Small intestine (tissue), 7 donors: ENCODE data around the gene PPP1R7. TPM values are rescaled to one million over a fixed set of nuclear protein-coding genes. Genes with fewer than 3 reads are reported as not detected.

Experiments
- DNase-seq, 2 donors: peaks; one replicate each; pipeline versions ENCODE4 v3.0.0 to v3.0.0-alpha.2; 2013
- FAIRE-seq: peaks from 2 replicates; lab custom pipeline; 2012; peaks lifted over from hg19 to GRCh38; lab: Jason Lieb, UNC
- H3K27ac ChIP-seq, 3 donors: one replicate each; pipeline ENCODE4 v1.5.1; 2013; ENCODE audit warnings: low read length in 2 of 3, mild to moderate bottlenecking in 2 of 3, control low read depth in 1 of 3, inconsistent platforms in 1 of 3, low read depth in 1 of 3, moderate library complexity in 1 of 3
- H3K27me3 ChIP-seq, 3 donors: one replicate each; pipeline ENCODE4 v1.6.1; 2013; ENCODE audit warnings: low read length in 3 of 3, inconsistent platforms in 1 of 3; ENCODE audit not compliant: control insufficient read depth in 3 of 3, insufficient read depth in 3 of 3
- H3K36me3 ChIP-seq, 3 donors: one replicate each; pipeline ENCODE4 v1.6.1; 2013; ENCODE audit warnings: low read length in 3 of 3, inconsistent platforms in 1 of 3, low read depth in 1 of 3, mild to moderate bottlenecking in 1 of 3, moderate library complexity in 1 of 3; ENCODE audit not compliant: control insufficient read depth in 3 of 3, insufficient read depth in 2 of 3
- H3K4me1 ChIP-seq, 3 donors: one replicate each; pipeline ENCODE4 v1.6.1; 2013; ENCODE audit warnings: low read length in 2 of 3, inconsistent platforms in 1 of 3, low read depth in 1 of 3, mild to moderate bottlenecking in 1 of 3, moderate library complexity in 1 of 3; ENCODE audit not compliant: control insufficient read depth in 3 of 3, insufficient read depth in 2 of 3
- H3K4me3 ChIP-seq, 3 donors: one replicate each; pipeline ENCODE4 v1.5.1; 2013; ENCODE audit warnings: low read length in 3 of 3, control low read depth in 1 of 3, inconsistent platforms in 1 of 3, low read depth in 1 of 3, mild to moderate bottlenecking in 1 of 3, moderate library complexity in 1 of 3
- H3K9me3 ChIP-seq, 2 donors: one replicate each; pipeline ENCODE4 v1.6.1; 2013; ENCODE audit warnings: low read depth in 1 of 2, low read length in 1 of 2; ENCODE audit not compliant: control insufficient read depth in 2 of 2, insufficient read depth in 1 of 2
- WGBS, 3 donors: extraction: QIAGEN DNeasy Blood & Tissue Kit; methylation state at CpG; one replicate each; pipeline ENCODE4 v1.1.7; 2013; 5-methylcytosine and 5-hydroxymethylcytosine counted together
- polyA plus RNA-seq, 4 donors: library from polyadenylated mRNA; stranded (reverse) in 3 of 4; unstranded in 1 of 4; fragments of 200-250 nt in 3 of 4; fragments of 120-200 nt in 1 of 4; gene quantifications; one replicate each; pipeline versions ENCODE4 v1.2.1 to v1.2.3, GENCODE V29; 2013
- donor health status: healthy with polysubstance abuse.
- donor health status: control.
- donor health status: control.
- donor health status: Bipolar disorder and iron deficiency.
- donor health status: healthy.

PPP1R7 gene
- polyA plus RNA-seq, 4 donors = 57.3 to 74.7 (median 63.5) TPM

DNA sequence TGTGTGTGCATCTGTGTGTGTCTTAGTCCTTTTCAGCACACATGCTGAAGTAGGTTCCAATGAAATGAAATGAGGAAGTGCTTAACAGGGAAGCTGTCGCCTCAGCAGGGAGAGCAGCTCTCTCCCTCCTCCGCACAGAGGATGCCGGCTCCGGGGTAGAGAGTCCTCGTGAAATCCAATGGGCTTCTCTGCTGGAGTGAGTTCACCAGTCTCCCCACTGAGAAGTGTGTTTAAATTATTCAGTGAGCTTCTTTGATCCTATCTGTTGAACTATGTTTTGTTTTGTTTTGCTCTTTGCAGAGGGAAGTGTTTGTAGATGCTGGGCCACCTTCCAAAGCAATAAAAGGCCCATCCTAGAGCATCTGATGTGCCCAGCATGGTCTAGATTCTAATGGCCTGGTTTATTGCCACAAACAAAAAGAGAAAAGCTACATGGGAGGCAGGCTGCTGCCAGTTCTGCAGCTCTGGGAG lies 6.7 kb downstream of the PPP1R7 start:
- FAIRE-seq = no peak
- H3K4me3 ChIP-seq = no peak overlapping the region
- WGBS, 3 donors = 76 to 92% (median 81%) methylated on average over 5 of the region's 5 CpGs
- no peaks in the 10 kb centered on the region for H3K9me3 ChIP-seq
- no peak for DNase-seq
- H3K27ac ChIP-seq = no peak overlapping the region
- H3K27me3 ChIP-seq = no peaks in the 10 kb centered on the region
- H3K4me1 ChIP-seq = no peaks in the 10 kb centered on the region
- peaks cover 6 to 62% (median 18%) of the 10 kb centered on the region in 3 donors for H3K36me3 ChIP-seq

DNA sequence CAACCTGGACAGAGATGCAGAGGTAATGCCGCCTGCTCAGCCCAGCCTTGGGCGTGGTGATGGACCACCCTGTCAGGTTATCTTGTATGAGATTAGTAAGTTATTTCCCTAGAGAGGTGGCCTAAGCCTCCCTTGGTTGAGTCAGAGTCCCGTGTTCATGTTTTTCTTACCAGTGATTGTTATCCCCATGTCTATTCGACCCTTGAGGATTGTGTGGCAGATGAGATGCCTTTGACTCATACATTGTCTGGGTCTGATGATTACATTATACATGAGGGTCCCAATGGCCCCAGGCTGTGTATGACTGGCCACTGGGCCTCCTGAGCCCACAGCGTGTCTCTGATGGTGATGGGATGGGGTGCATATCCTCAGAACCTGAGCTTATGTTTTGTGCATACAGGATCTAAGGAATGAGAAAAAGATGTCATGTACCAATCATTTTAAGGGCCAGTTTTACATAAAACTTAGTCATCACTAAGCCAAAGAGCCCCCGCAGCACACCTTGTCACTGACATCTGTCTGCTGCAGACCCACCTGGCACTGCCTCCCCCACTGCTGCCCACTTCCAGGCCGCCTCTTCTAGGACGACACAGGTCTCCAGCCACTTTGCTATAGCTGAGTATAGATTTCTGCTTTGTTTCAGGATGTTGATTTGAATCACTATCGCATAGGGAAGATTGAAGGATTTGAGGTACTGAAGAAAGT lies 7.7 kb downstream of the PPP1R7 start:
- no peaks in the 10 kb centered on the region for H3K27me3 ChIP-seq
- no peak overlapping the region for H3K27ac ChIP-seq
- peaks cover 6 to 70% (median 18%) of the 10 kb centered on the region in 3 donors for H3K36me3 ChIP-seq
- DNase-seq (no peak), FAIRE-seq (no peak)
- H3K4me1 ChIP-seq = no peaks in the 10 kb centered on the region
- H3K4me3 ChIP-seq = no peak overlapping the region
- H3K9me3 ChIP-seq = no peaks in the 10 kb centered on the region
- 94 to 97% (median 96%) methylated on average over 9 of the region's 9 CpGs for WGBS, 3 donors

GRCh38 chr2:241158546-241158900 lies 8.3 kb downstream of the PPP1R7 start:
- DNase-seq = no peak
- WGBS, 3 donors = 90 to 95% (median 92%) methylated on average over 8 of the region's 8 CpGs
- Histone ChIP-seq H3K36me3 (peaks cover 9 to 70% (median 20%) of the 10 kb centered on the region in 3 donors), H3K27me3 (no peaks in the 10 kb centered on the region), H3K27ac (no peak overlapping the region), H3K9me3 (no peaks in the 10 kb centered on the region), H3K4me3 (no peak overlapping the region), H3K4me1 (no peaks in the 10 kb centered on the region)
- no peak for FAIRE-seq

- Histone ChIP-seq H3K4me3 (no peak overlapping the region), H3K4me1 (no peaks in the 10 kb centered on the region), H3K36me3 (peaks cover 11 to 74% (median 22%) of the 10 kb centered on the region in 3 donors), H3K27me3 (no peaks in the 10 kb centered on the region), H3K27ac (no peak overlapping the region), H3K9me3 (no peaks in the 10 kb centered on the region)
- 95 to 98% (median 97%) methylated on average over 5 of the region's 5 CpGs for WGBS, 3 donors
- DNase-seq = no peak
- no peak for FAIRE-seq
Observed at GRCh38 chr2:241159116-241159515, 8.8 kb downstream of the PPP1R7 start.

DNA sequence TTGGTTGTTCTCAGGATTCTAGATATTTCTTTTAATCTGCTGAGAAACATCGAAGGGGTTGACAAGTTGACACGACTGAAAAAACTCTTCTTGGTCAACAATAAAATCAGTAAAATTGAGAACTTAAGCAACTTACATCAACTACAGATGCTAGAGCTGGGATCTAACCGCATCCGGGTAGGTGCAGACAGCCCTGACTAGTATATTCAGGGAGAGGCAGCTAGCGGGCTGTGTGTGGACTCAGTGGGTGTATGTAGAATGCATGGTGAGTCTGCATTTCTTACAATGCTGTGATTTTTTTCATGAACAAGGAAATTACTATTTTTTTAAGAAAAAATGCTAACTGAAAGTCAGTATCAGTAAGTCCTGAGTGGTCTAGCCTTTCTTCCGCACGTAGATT lies 10.1 kb downstream of the PPP1R7 start:
- H3K36me3 ChIP-seq = peaks cover 12 to 80% (median 24%) of the 10 kb centered on the region in 3 donors
- 93 to 97% (median 95%) methylated on average over 7 of the region's 7 CpGs for WGBS, 3 donors

DNA sequence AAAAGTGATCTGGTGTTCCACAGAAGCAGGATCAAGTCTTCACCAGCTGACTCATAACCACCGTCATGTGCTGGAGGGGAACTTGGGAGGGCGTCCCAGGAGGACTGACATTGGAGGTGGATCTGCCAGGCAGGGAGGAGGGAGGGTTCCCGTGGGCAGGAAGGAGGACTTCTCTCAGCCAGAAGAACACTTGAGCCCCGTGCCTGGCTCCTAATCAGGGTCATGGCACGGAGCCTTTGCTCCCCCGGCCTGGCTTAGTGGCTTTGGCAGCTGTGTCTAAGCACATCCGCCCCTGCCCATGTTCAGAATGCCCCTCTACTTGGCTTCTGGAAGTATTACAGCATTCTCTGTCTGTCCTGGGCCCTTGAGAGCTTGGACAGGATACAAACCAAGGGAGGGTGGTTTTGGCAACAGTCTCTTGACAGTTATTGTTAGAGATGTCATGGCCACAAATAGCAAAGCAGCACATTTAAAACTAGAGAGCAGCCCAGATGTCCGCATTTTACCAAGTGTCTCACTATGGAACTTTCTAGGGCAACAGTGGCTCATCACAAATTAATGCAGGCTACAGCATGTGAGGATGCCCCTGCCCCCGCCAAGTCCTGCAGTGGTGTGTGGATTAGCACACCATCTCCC lies 11.5 kb downstream of the PPP1R7 start:
- H3K4me3 ChIP-seq = no peak overlapping the region
- H3K4me1 ChIP-seq = no peaks in the 10 kb centered on the region
- H3K9me3 ChIP-seq = no peaks in the 10 kb centered on the region
- 63 to 78% (median 76%) methylated on average over 9 of the region's 9 CpGs for WGBS, 3 donors
- FAIRE-seq (no peak), DNase-seq (peak in 1 of 2 donors; percentile 3)
- peaks cover 16 to 79% (median 30%) of the 10 kb centered on the region in 3 donors for H3K36me3 ChIP-seq
- H3K27ac ChIP-seq = peak overlapping the region in 1 of 3 donors; percentile 15
- no peaks in the 10 kb centered on the region for H3K27me3 ChIP-seq

More for the DNA sequence above, 10.1 kb downstream of the PPP1R7 start:
- H3K4me3 ChIP-seq = no peak overlapping the region
- H3K4me1 ChIP-seq = no peaks in the 10 kb centered on the region
- H3K9me3 ChIP-seq = no peaks in the 10 kb centered on the region
- FAIRE-seq (no peak), DNase-seq (no peak)
- H3K27me3 ChIP-seq = no peaks in the 10 kb centered on the region
- H3K27ac ChIP-seq = no peak overlapping the region

GRCh38 chr2:241163601-241164118 lies 13.4 kb downstream of the PPP1R7 start:
- Histone ChIP-seq H3K27ac (no peak overlapping the region), H3K4me1 (no peaks in the 10 kb centered on the region), H3K9me3 (no peaks in the 10 kb centered on the region), H3K36me3 (peaks cover 20 to 78% (median 33%) of the 10 kb centered on the region in 3 donors), H3K4me3 (no peak overlapping the region), H3K27me3 (no peaks in the 10 kb centered on the region)
- no peak for FAIRE-seq
- 66 to 74% (median 72%) methylated on average over 3 of the region's 3 CpGs for WGBS, 3 donors
- no peak for DNase-seq

DNA sequence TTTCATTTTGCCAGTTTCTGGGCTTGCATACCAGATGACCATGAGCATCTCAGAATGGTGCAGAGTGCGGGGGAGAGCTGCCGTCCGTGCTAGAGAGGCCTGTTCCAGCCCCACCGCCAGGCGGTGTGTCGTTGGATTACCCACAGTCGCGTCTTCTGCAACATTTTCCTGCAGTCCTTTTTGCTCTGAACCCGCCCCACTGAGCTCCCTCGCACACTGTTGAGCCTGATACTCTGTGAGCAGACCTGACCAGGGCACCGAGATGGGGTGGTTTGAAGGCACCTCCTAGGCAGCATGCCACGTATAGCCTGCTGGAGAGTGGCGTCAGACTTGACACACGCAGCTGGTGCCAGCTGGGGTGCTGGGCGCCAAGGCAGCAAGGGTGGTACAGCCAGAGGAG lies 18.1 kb downstream of the PPP1R7 start:
- Histone ChIP-seq H3K9me3 (peaks cover 0 to 10% of the 10 kb centered on the region in 2 donors), H3K27ac (no peak overlapping the region), H3K4me1 (no peaks in the 10 kb centered on the region), H3K36me3 (peaks cover 23 to 64% (median 39%) of the 10 kb centered on the region in 3 donors), H3K4me3 (no peak overlapping the region), H3K27me3 (no peaks in the 10 kb centered on the region)
- DNase-seq = no peak
- FAIRE-seq = no peak
- WGBS, 3 donors = 95 to 98% (median 97%) methylated on average over 15 of the region's 15 CpGs
